Erythroblast (primary cell): ENCODE measurements around the gene NR2C2.

Source experiments
- GATA1 ChIP-seq: IDR thresholded peaks from 2 replicates; pipeline ENCODE4 v1.6.1; 2011; ENCODE audit warnings: low read depth, mild to moderate bottlenecking, control low read depth, low read length, moderate library complexity
- POLR2A ChIP-seq: IDR thresholded peaks from 2 replicates; pipeline ENCODE4 v1.6.1; 2011; ENCODE audit warnings: mild to moderate bottlenecking, low read length

- TF ChIP-seq POLR2A = no peak
- no peak for TF ChIP-seq GATA1
Observed at GRCh38 chr3:15040844-15041243, 93.5 kb downstream of the NR2C2 start.
